HEK293 (cell line): ENCODE data around the gene ZNF792.

Source experiments
- FEZF1 ChIP-seq: fragments of 450-650 bp; formaldehyde crosslinking; IDR thresholded peaks from 2 replicates; pipeline ENCODE4 v1.5.1; 2016; ENCODE audit warnings: missing biosample characterization, missing genetic modification characterization
- INSM2 ChIP-seq: fragments of 450-650 bp; formaldehyde crosslinking; IDR thresholded peaks from 2 replicates; pipeline ENCODE4 v1.5.1; 2016; ENCODE audit warnings: missing biosample characterization, missing genetic modification characterization
- PATZ1 ChIP-seq: fragments of 450-650 bp; formaldehyde crosslinking; IDR thresholded peaks from 2 replicates; pipeline ENCODE4 v1.5.1; 2016; ENCODE audit warnings: missing biosample characterization, missing genetic modification characterization
- PRDM4 ChIP-seq: fragments of 450-650 bp; formaldehyde crosslinking; IDR thresholded peaks from 2 replicates; pipeline ENCODE4 v1.5.1; 2017; ENCODE audit warnings: missing biosample characterization, missing genetic modification characterization
- SCRT1 ChIP-seq: fragments of 450-650 bp; formaldehyde crosslinking; IDR thresholded peaks from 2 replicates; pipeline ENCODE4 v1.5.1; 2016; ENCODE audit warnings: missing biosample characterization, missing genetic modification characterization, borderline replicate concordance
- SP3 ChIP-seq: fragments of 450-650 bp; formaldehyde crosslinking; IDR thresholded peaks from 2 replicates; pipeline ENCODE4 v1.5.1; 2016; ENCODE audit warnings: missing biosample characterization, missing genetic modification characterization
- TRIM28 ChIP-seq: IDR thresholded peaks from 2 replicates; pipeline ENCODE4 v1.6.1; 2011; ENCODE audit warnings: low read length, control low read depth, borderline replicate concordance
- ZBTB21 ChIP-seq: fragments of 450-650 bp; formaldehyde crosslinking; IDR thresholded peaks from 2 replicates; pipeline ENCODE4 v1.5.1; 2017; ENCODE audit warnings: missing biosample characterization, missing genetic modification characterization
- ZFHX2 ChIP-seq: fragments of 450-650 bp; formaldehyde crosslinking; conservative IDR thresholded peaks from 2 replicates; pipeline ENCODE4 v1.5.1; 2016; ENCODE audit warnings: missing biosample characterization, missing genetic modification characterization
- ZNF155 ChIP-seq: fragments of 450-650 bp; formaldehyde crosslinking; IDR thresholded peaks from 2 replicates; pipeline ENCODE4 v1.5.1; 2016; ENCODE audit warnings: missing biosample characterization, missing genetic modification characterization
- ZNF18 ChIP-seq: fragments of 450-650 bp; formaldehyde crosslinking; IDR thresholded peaks from 2 replicates; pipeline ENCODE4 v1.5.1; 2016; ENCODE audit warnings: missing biosample characterization, missing genetic modification characterization
- ZNF202 ChIP-seq: fragments of 450-650 bp; formaldehyde crosslinking; IDR thresholded peaks from 2 replicates; pipeline ENCODE4 v1.5.1; 2016; ENCODE audit warnings: missing biosample characterization, missing genetic modification characterization, borderline replicate concordance
- ZNF211 ChIP-seq: fragments of 450-650 bp; formaldehyde crosslinking; IDR thresholded peaks from 2 replicates; pipeline ENCODE4 v1.5.1; 2016; ENCODE audit warnings: low read depth, missing biosample characterization, missing genetic modification characterization
- ZNF24 ChIP-seq: fragments of 450-650 bp; formaldehyde crosslinking; IDR thresholded peaks from 2 replicates; pipeline ENCODE4 v1.5.1; 2016; ENCODE audit warnings: missing biosample characterization, missing genetic modification characterization
- ZNF341 ChIP-seq: fragments of 450-650 bp; formaldehyde crosslinking; IDR thresholded peaks from 2 replicates; pipeline ENCODE4; 2016; ENCODE audit warnings: low read depth, missing biosample characterization, missing genetic modification characterization
- ZNF488 ChIP-seq: fragments of 450-650 bp; formaldehyde crosslinking; IDR thresholded peaks from 2 replicates; pipeline ENCODE4 v1.5.1; 2016; ENCODE audit warnings: missing biosample characterization, missing genetic modification characterization
- ZNF549 ChIP-seq: fragments of 450-650 bp; IDR thresholded peaks from 2 replicates; pipeline ENCODE4 v1.5.1; 2018; ENCODE audit warnings: missing biosample characterization, missing genetic modification characterization, mild to moderate bottlenecking, inconsistent platforms, moderate library complexity
- ZNF558 ChIP-seq: fragments of 450-650 bp; formaldehyde crosslinking; IDR thresholded peaks from 2 replicates; pipeline ENCODE4 v1.5.1; 2016; ENCODE audit warnings: missing biosample characterization, missing genetic modification characterization
- ZNF571 ChIP-seq: fragments of 450-650 bp; formaldehyde crosslinking; IDR thresholded peaks from 2 replicates; pipeline ENCODE4 v1.5.0; 2017; ENCODE audit warnings: missing biosample characterization, missing genetic modification characterization
- ZNF580 ChIP-seq: fragments of 450-650 bp; formaldehyde crosslinking; IDR thresholded peaks from 2 replicates; pipeline ENCODE4 v1.5.1; 2016; ENCODE audit warnings: missing biosample characterization, missing genetic modification characterization
- ZNF664 ChIP-seq: fragments of 450-650 bp; formaldehyde crosslinking; IDR thresholded peaks from 2 replicates; pipeline ENCODE4 v1.5.1; 2016; ENCODE audit warnings: missing biosample characterization, missing genetic modification characterization
- ZNF701 ChIP-seq: fragments of 450-650 bp; formaldehyde crosslinking; IDR thresholded peaks from 2 replicates; pipeline ENCODE4 v1.5.1; 2016; ENCODE audit warnings: missing biosample characterization, missing genetic modification characterization
- ZNF704 ChIP-seq: fragments of 450-650 bp; formaldehyde crosslinking; IDR thresholded peaks from 2 replicates; pipeline ENCODE4 v1.5.1; 2016; ENCODE audit warnings: missing biosample characterization, missing genetic modification characterization
- ZNF747 ChIP-seq: fragments of 450-650 bp; formaldehyde crosslinking; IDR thresholded peaks from 2 replicates; pipeline ENCODE4 v1.5.1; 2016; ENCODE audit warnings: missing biosample characterization, missing genetic modification characterization
- ZNF776 ChIP-seq: fragments of 450-650 bp; formaldehyde crosslinking; IDR thresholded peaks from 2 replicates; pipeline ENCODE4 v1.5.0; 2017; ENCODE audit warnings: missing biosample characterization, missing genetic modification characterization, borderline replicate concordance
- ZSCAN4 ChIP-seq: fragments of 450-650 bp; formaldehyde crosslinking; IDR thresholded peaks from 2 replicates; pipeline ENCODE4 v1.5.1; 2017; ENCODE audit warnings: missing biosample characterization, missing genetic modification characterization

ZNF792 gene

GRCh38 chr19:34999498-35000337 lies 35.7 kb upstream of the ZNF792 start, which contains the start of gene GRAMD1A (continued):
- TF ChIP-seq ZNF558 (tag by site-specific recombination): 0 out of 2 replicates have a peak, but pooled peaks have one; percentile 31
- 0 out of 2 replicates have a peak, but pooled peaks have one; percentile 12 for TF ChIP-seq ZNF488 (tag by site-specific recombination)
- TF ChIP-seq ZNF202 (tag by site-specific recombination): no peak
- no peak for TF ChIP-seq SCRT1 (tag by site-specific recombination)
- no peak for TF ChIP-seq ZNF776 (tag by site-specific recombination)
- TF ChIP-seq ZSCAN4: peak; percentile 63; the same call in 1 of the 2 replicates
- TF ChIP-seq ZNF664 (tag by site-specific recombination): 0 out of 2 replicates have a peak, but pooled peaks have one; percentile 21
- no peak for TF ChIP-seq TRIM28
- TF ChIP-seq ZNF549: no peak
- no peak for TF ChIP-seq ZNF571 (tag by site-specific recombination)
- no peak for TF ChIP-seq ZNF704 (tag by site-specific recombination)
- peak; percentile 93 for TF ChIP-seq PATZ1
- no peak for TF ChIP-seq ZNF747 (tag by site-specific recombination)
- TF ChIP-seq SP3: peak; percentile 98
- TF ChIP-seq ZNF211 (tag by site-specific recombination): no peak
- peak; percentile 79 for TF ChIP-seq ZNF341 (tag by site-specific recombination)
- peak; percentile 31 for TF ChIP-seq PRDM4 (tag by site-specific recombination)
- peak; percentile 79 for TF ChIP-seq ZNF580
- no peak for TF ChIP-seq ZNF701 (tag by site-specific recombination)
- TF ChIP-seq ZNF155 (tag by site-specific recombination): no peak
- TF ChIP-seq ZNF18: peak; percentile 34; the same call in 1 of the 2 replicates
- TF ChIP-seq FEZF1 (tag by site-specific recombination): peak; percentile 13; the same call in 1 of the 2 replicates
- TF ChIP-seq ZNF24 (tag by site-specific recombination): peak; percentile 83; the same call in 1 of the 2 replicates
- TF ChIP-seq ZFHX2 (tag by site-specific recombination): peak; percentile 80
- TF ChIP-seq INSM2: peak; percentile 43
- TF ChIP-seq ZBTB21 (tag by site-specific recombination): peak; percentile 89
